NT2/D1 (cell line): ENCODE results near the gene KIAA0513.

Experiments used
- YY1 ChIP-seq: IDR thresholded peaks from 2 replicates; pipeline ENCODE4 v1.6.1; 2011; ENCODE audit not compliant: insufficient read length, insufficient read depth
- ZNF274 ChIP-seq: IDR thresholded peaks from 2 replicates; pipeline ENCODE4 v1.6.1; 2011; ENCODE audit warnings: mild to moderate bottlenecking, low read depth, low read length

GRCh38 chr16:85100265-85100664, 72.7 kb downstream of the KIAA0513 start:
- TF ChIP-seq ZNF274, result no peak
- no peak for TF ChIP-seq YY1
